Caki2 (cell line): Measurements from ENCODE around the gene TOMT. TPM values are rescaled to one million over a fixed set of nuclear protein-coding genes. Genes with fewer than 3 reads are reported as not detected.

ENCODE experiments used
- DNase-seq: peaks from one replicate; pipeline ENCODE4 v3.0.0-alpha.2; 2015; ENCODE audit warnings: low read depth
- in situ Hi-C: cut with HindIII; loops from 2 replicates; pipeline ENCODE4 v1.10.0; 2016; ENCODE audit warnings: low sequenced_read_pairs, low pct_unique_long_range_greater_than_20kb, mixed read lengths
- total RNA-seq: library from RNA; depleted of rRNA; stranded (reverse); fragments of >200 nt; shearing (Covaris generic); gene quantifications from 2 replicates; pipeline ENCODE4 v1.2.3, GENCODE V29; 2014; ENCODE audit warnings: low replicate concordance

TOMT gene
- total RNA-seq, 1 experiment from 2014 or later, result not detected

- in situ Hi-C loops, result no loop called here
These were observed 21.6 kb upstream of the TOMT start for GRCh38 chr11:72084076-72084475.

GRCh38 chr11:72084965-72085364 lies 20.8 kb upstream of the TOMT start:
- no peak for DNase-seq
- in situ Hi-C loops, result no loop called here

More at GRCh38 chr11:72084076-72084475, 21.6 kb upstream of the TOMT start:
- no peak for DNase-seq

GRCh38 chr11:72085621-72086351 lies 19.9 kb upstream of the TOMT start:
- DNase-seq, result no peak
- in situ Hi-C loops, result no loop called here

GRCh38 chr11:72088076-72088808 lies 17.5 kb upstream of the TOMT start:
- in situ Hi-C loops, result no loop called here
- no peak for DNase-seq

- in situ Hi-C loops, result no loop called here
- peak; percentile 59 for DNase-seq
These were observed 14.4 kb upstream of the TOMT start for GRCh38 chr11:72091292-72091691.

GRCh38 chr11:72098741-72099140 lies 7.0 kb upstream of the TOMT start:
- no peak for DNase-seq
- in situ Hi-C loops, result no loop called here

GRCh38 chr11:72100009-72100408 lies 5.7 kb upstream of the TOMT start:
- in situ Hi-C loops, result no loop called here
- no peak for DNase-seq

GRCh38 chr11:72100462-72100861 lies 5.3 kb upstream of the TOMT start:
- in situ Hi-C loops, result no loop called here
- DNase-seq, result no peak

GRCh38 chr11:72102162-72102561 lies 3.6 kb upstream of the TOMT start:
- DNase-seq, result no peak
- in situ Hi-C loops, result no loop called here

- in situ Hi-C loops, result no loop called here
- no peak for DNase-seq
These were observed 3.1 kb upstream of the TOMT start for GRCh38 chr11:72102631-72102945.

GRCh38 chr11:72102946-72103753 lies 2.6 kb upstream of the TOMT start, which contains the start of gene LAMTOR1:
TSS of gene LAMTOR1 (minus strand) at chr11:72103297. CDS start at chr11:72103224, 73 bp downstream.
- in situ Hi-C loops, result no loop called here
- DNase-seq, result peak; percentile 91

- in situ Hi-C loops, result no loop called here
These were observed 2.0 kb upstream of the TOMT start for GRCh38 chr11:72103754-72104167.

GRCh38 chr11:72111300-72112142 lies 5.8 kb downstream of the TOMT start:
- DNase-seq, result no peak
- in situ Hi-C loops, result no loop called here

More at GRCh38 chr11:72103754-72104167, 2.0 kb upstream of the TOMT start:
- no peak for DNase-seq

GRCh38 chr11:72112143-72112977 lies 6.6 kb downstream of the TOMT start, which contains the start of gene ANAPC15:
TSS of gene ANAPC15 (minus strand) at chr11:72112695. CDS start at chr11:72111276, 1,419 bp downstream.
- DNase-seq, result peak; percentile 98
- in situ Hi-C loops, result no loop called here

- in situ Hi-C loops, result no loop called here
- DNase-seq, result no peak
These were observed 7.5 kb downstream of the TOMT start for GRCh38 chr11:72112978-72113808.

GRCh38 chr11:72114570-72114969 lies 8.8 kb downstream of the TOMT start:
- in situ Hi-C loops, result no loop called here
- DNase-seq, result no peak
